H9 (cell line): ENCODE measurements around the gene GALNT12. TPM values are rescaled to one million over a fixed set of nuclear protein-coding genes. Genes with fewer than 3 reads are reported as not detected.

Experiments
- DNase-seq: peaks from one replicate; pipeline ENCODE4 v3.0.0-alpha.2; 2017
- H2AFZ ChIP-seq: one replicate; pipeline ENCODE4 v1.6.1; 2013; ENCODE audit warnings: mild to moderate bottlenecking, low read length, control low read depth, moderate library complexity
- H2AK5ac ChIP-seq: 2 replicates; pipeline ENCODE4 v1.6.1; 2013; ENCODE audit warnings: low read length, control low read depth, mixed read lengths; ENCODE audit not compliant: insufficient read length
- H2BK120ac ChIP-seq: one replicate; pipeline ENCODE4 v1.6.1; 2013; ENCODE audit warnings: low read depth, mild to moderate bottlenecking, low read length, control low read depth, inconsistent platforms; ENCODE audit not compliant: poor library complexity, severe bottlenecking
- H2BK12ac ChIP-seq: 2 replicates; pipeline ENCODE4 v1.6.1; 2013; ENCODE audit warnings: low read length, control low read depth, mixed read lengths, low read depth; ENCODE audit not compliant: insufficient read length
- H2BK15ac ChIP-seq: 2 replicates; pipeline ENCODE4 v1.6.1; 2013; ENCODE audit warnings: low read depth, low read length, control low read depth
- H2BK20ac ChIP-seq: one replicate; pipeline ENCODE4 v1.6.1; 2013; ENCODE audit warnings: low read depth, mild to moderate bottlenecking, low read length, control low read depth, inconsistent platforms; ENCODE audit not compliant: poor library complexity, severe bottlenecking
- H2BK5ac ChIP-seq: 2 replicates; pipeline ENCODE4 v1.6.1; 2013; ENCODE audit warnings: low read length, control low read depth, mixed read lengths; ENCODE audit not compliant: insufficient read length
- H3K14ac ChIP-seq: 2 replicates; pipeline ENCODE4 v1.6.1; 2013; ENCODE audit warnings: low read length, control low read depth; ENCODE audit not compliant: insufficient read depth
- H3K18ac ChIP-seq: 2 replicates; pipeline ENCODE4 v1.6.1; 2013; ENCODE audit warnings: low read depth, mild to moderate bottlenecking, mixed read lengths, low read length, control low read depth; ENCODE audit not compliant: insufficient read length
- H3K23ac ChIP-seq: 2 replicates; pipeline ENCODE4 v1.6.1; 2013; ENCODE audit warnings: low read length, control low read depth, mixed read lengths, low read depth; ENCODE audit not compliant: insufficient read length
- H3K23me2 ChIP-seq: 2 replicates; pipeline ENCODE4 v1.6.1; 2013; ENCODE audit warnings: low read depth, mild to moderate bottlenecking, mixed read lengths, low read length, control low read depth; ENCODE audit not compliant: insufficient read length, poor library complexity, severe bottlenecking
- H3K27ac ChIP-seq: 2 replicates; pipeline ENCODE4 v1.5.1; 2013; ENCODE audit warnings: low read length, control low read depth, mixed read lengths, low read depth; ENCODE audit not compliant: insufficient read length
- H3K27me3 ChIP-seq: 2 replicates; pipeline ENCODE4 v1.6.1; 2013; ENCODE audit warnings: low read length, control low read depth, inconsistent platforms; ENCODE audit not compliant: insufficient read depth
- H3K4ac ChIP-seq: 2 replicates; pipeline ENCODE4 v1.6.1; 2013; ENCODE audit warnings: low read depth, mild to moderate bottlenecking, control low read depth, inconsistent platforms, low read length, moderate library complexity
- H3K4me1 ChIP-seq: 2 replicates; pipeline ENCODE4 v1.6.1; 2013; ENCODE audit warnings: low read length, control low read depth, inconsistent platforms; ENCODE audit not compliant: insufficient read depth
- H3K4me2 ChIP-seq: 2 replicates; pipeline ENCODE4 v1.6.1; 2013; ENCODE audit warnings: low read length, control low read depth, mixed read lengths; ENCODE audit not compliant: insufficient read length, insufficient read depth
- H3K56ac ChIP-seq: 2 replicates; pipeline ENCODE4 v1.6.1; 2013; ENCODE audit warnings: low read depth, mild to moderate bottlenecking, mixed read lengths, low read length, control low read depth; ENCODE audit not compliant: insufficient read length
- H3K79me1 ChIP-seq: 2 replicates; pipeline ENCODE4 v1.6.1; 2013; ENCODE audit warnings: low read depth, mild to moderate bottlenecking, moderate library complexity, low read length, control low read depth, inconsistent platforms; ENCODE audit not compliant: insufficient read depth, poor library complexity, severe bottlenecking
- H3K79me2 ChIP-seq: 2 replicates; pipeline ENCODE4 v1.6.1; 2013; ENCODE audit warnings: low read length, control low read depth, inconsistent platforms; ENCODE audit not compliant: insufficient read depth
- H3K9ac ChIP-seq: 2 replicates; pipeline ENCODE4 v1.6.1; 2013; ENCODE audit warnings: low read length, control low read depth, mixed read lengths; ENCODE audit not compliant: insufficient read length; ENCODE audit errors: extremely low read depth
- H3K9me3 ChIP-seq: one replicate; pipeline ENCODE4 v1.6.1; 2013; ENCODE audit warnings: low read depth, low read length, inconsistent platforms; ENCODE audit not compliant: control insufficient read depth
- H3T11ph ChIP-seq: one replicate; pipeline ENCODE4 v1.6.1; 2013; ENCODE audit warnings: mild to moderate bottlenecking, low read length, control low read depth, inconsistent platforms
- H4K20me1 ChIP-seq: one replicate; pipeline ENCODE4 v1.6.1; 2013; ENCODE audit not compliant: control insufficient read depth, insufficient read length, insufficient read depth
- H4K5ac ChIP-seq: 2 replicates; pipeline ENCODE4 v1.6.1; 2013; ENCODE audit warnings: low read depth, mild to moderate bottlenecking, mixed read lengths, low read length, control low read depth; ENCODE audit not compliant: insufficient read length
- H4K8ac ChIP-seq: replicated peaks from 2 replicates; pipeline ENCODE4 v1.6.1; 2013; ENCODE audit warnings: low read length, control low read depth, mixed read lengths, low read depth; ENCODE audit not compliant: insufficient read length
- H4K91ac ChIP-seq: 2 replicates; pipeline ENCODE4 v1.6.1; 2013; ENCODE audit warnings: low read depth, mild to moderate bottlenecking, moderate library complexity, mixed read lengths, low read length, control low read depth; ENCODE audit not compliant: insufficient read length
- H3K27ac Mint-ChIP-seq, 3 experiments: 2 replicates in 2 of 3; 3 replicates in 1 of 3; pipeline ENCODE4 v1.8.0; 2020 to 2021; ENCODE audit warnings: mixed read lengths in 3 of 3, mild to moderate bottlenecking in 1 of 3, moderate library complexity in 1 of 3
- H3K27me3 Mint-ChIP-seq: 2 replicates; pipeline ENCODE4 v1.8.0; 2021; ENCODE audit warnings: low read depth, mild to moderate bottlenecking, moderate library complexity, mixed read lengths
- H3K36me3 Mint-ChIP-seq, 3 experiments: 2 replicates in 2 of 3; 3 replicates in 1 of 3; pipeline ENCODE4 v1.8.0; 2020 to 2021; ENCODE audit warnings: low read depth in 3 of 3, mixed read lengths in 3 of 3; ENCODE audit not compliant: insufficient read depth in 1 of 3
- H3K4me1 Mint-ChIP-seq, 2 experiments: 2 replicates each; pipeline ENCODE4 v1.8.0; 2020; ENCODE audit warnings: mixed read lengths in 2 of 2
- H3K4me3 Mint-ChIP-seq, 2 experiments: 2 replicates in 1 of 2; 3 replicates in 1 of 2; pipeline ENCODE4 v1.8.0; 2020 to 2021; ENCODE audit warnings: mild to moderate bottlenecking in 2 of 2, mixed read lengths in 2 of 2, moderate library complexity in 1 of 2
- H3K9me3 Mint-ChIP-seq, 2 experiments: 2 replicates in 1 of 2; 3 replicates in 1 of 2; pipeline ENCODE4 v1.8.0; 2020; ENCODE audit warnings: mild to moderate bottlenecking in 2 of 2, mixed read lengths in 2 of 2, moderate library complexity in 1 of 2
- WGBS: extraction: QIAGEN DNeasy Blood & Tissue Kit; methylation state at CpG from one replicate; pipeline ENCODE4 v1.1.7; 2013; ENCODE audit warnings: missing lambda C conversion rate, low lambda C conversion rate, mixed read lengths; ENCODE audit not compliant: insufficient read length; ENCODE audit errors: extremely low coverage; 5-methylcytosine and 5-hydroxymethylcytosine counted together
- total RNA-seq: library from RNA; stranded (reverse); gene quantifications from 2 replicates; pipeline ENCODE4 v1.2.1, GENCODE V29; 2021
- TF ChIP-seq, protein P1 (sequence below): fragments of 200-600 bp; sonication (generic); conservative IDR thresholded peaks from 3 replicates; pipeline ENCODE4 v1.8.0; 2021; ENCODE audit warnings: antibody characterized with exemption, mild to moderate bottlenecking

Gene GALNT12
- total RNA-seq, 1 experiment from 2014 or later, result 18.0 TPM

DNA sequence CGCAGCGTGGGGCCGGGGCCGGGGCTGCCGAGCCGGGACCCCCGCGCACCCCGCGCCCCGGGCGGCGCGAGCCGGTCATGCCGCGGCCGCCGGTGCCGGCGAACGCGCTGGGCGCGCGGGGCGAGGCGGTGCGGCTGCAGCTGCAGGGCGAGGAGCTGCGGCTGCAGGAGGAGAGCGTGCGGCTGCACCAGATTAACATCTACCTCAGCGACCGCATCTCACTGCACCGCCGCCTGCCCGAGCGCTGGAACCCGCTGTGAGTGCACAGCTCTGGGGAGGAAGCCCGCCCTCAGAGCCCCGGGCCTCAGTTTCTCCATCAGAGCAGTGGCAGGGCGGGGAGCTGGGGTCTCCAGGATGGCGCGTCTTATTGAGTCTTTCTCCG is 335 bp downstream of the GALNT12 start:
- no peak for DNase-seq
- H2BK12ac ChIP-seq, result no peak overlapping the region
- no peak overlapping the region for H2BK120ac ChIP-seq
- H3K4me3 Mint-ChIP-seq, result peak overlapping the region; percentile 74 to 87
- no peak overlapping the region for H2BK20ac ChIP-seq
- H3K27me3 ChIP-seq, result no peaks in the 10 kb centered on the region
- H4K5ac ChIP-seq, result no peak overlapping the region
- no peaks in the 10 kb centered on the region for H3K9me3 Mint-ChIP-seq
- no peak overlapping the region for H3K56ac ChIP-seq
- no peak overlapping the region for H3K18ac ChIP-seq
- no peak overlapping the region for H2BK5ac ChIP-seq
- H3K9ac ChIP-seq, result no peak overlapping the region
- no peak overlapping the region for H3K4ac ChIP-seq
- no peak overlapping the region for H2AK5ac ChIP-seq
- peaks cover 8% of the 10 kb centered on the region for H3K23me2 ChIP-seq
- H3T11ph ChIP-seq, result no peak overlapping the region
- WGBS, result no CpG with 5 or more reads among the region's 46 CpGs
- H3K79me1 ChIP-seq, result no peaks in the 10 kb centered on the region
- no peak overlapping the region for H3K23ac ChIP-seq
- H3K79me2 ChIP-seq, result no peaks in the 10 kb centered on the region
- no peaks in the 10 kb centered on the region; the same call in 1 of the 2 replicates for H3K4me1 ChIP-seq
- no peaks in the 10 kb centered on the region for H3K9me3 ChIP-seq
- H4K8ac ChIP-seq, result no peak overlapping the region
- no peak overlapping the region for H2BK15ac ChIP-seq
- peaks cover 38 to 51% of the 10 kb centered on the region in 2 experiments for H3K4me1 Mint-ChIP-seq
- H2AFZ ChIP-seq, result no peak overlapping the region
- no peak overlapping the region for H3K14ac ChIP-seq
- H3K27me3 Mint-ChIP-seq, result peaks cover 27% of the 10 kb centered on the region
- H4K91ac ChIP-seq, result no peak overlapping the region
- peak overlapping the region; percentile 52 for H3K4me2 ChIP-seq
- H4K20me1 ChIP-seq, result no peaks in the 10 kb centered on the region
- no peak overlapping the region for H3K27ac ChIP-seq
- TF ChIP-seq, protein P1, sequence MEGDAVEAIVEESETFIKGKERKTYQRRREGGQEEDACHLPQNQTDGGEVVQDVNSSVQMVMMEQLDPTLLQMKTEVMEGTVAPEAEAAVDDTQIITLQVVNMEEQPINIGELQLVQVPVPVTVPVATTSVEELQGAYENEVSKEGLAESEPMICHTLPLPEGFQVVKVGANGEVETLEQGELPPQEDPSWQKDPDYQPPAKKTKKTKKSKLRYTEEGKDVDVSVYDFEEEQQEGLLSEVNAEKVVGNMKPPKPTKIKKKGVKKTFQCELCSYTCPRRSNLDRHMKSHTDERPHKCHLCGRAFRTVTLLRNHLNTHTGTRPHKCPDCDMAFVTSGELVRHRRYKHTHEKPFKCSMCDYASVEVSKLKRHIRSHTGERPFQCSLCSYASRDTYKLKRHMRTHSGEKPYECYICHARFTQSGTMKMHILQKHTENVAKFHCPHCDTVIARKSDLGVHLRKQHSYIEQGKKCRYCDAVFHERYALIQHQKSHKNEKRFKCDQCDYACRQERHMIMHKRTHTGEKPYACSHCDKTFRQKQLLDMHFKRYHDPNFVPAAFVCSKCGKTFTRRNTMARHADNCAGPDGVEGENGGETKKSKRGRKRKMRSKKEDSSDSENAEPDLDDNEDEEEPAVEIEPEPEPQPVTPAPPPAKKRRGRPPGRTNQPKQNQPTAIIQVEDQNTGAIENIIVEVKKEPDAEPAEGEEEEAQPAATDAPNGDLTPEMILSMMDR, result no peak
- peaks cover 0 to 8% (median 0%) of the 10 kb centered on the region in 3 experiments; a peak in 2 of 7 replicates for H3K36me3 Mint-ChIP-seq
- H3K27ac Mint-ChIP-seq, result no peak overlapping the region
